Measurements from ENCODE around the gene PSMB11.

Gene PSMB11, protein sequence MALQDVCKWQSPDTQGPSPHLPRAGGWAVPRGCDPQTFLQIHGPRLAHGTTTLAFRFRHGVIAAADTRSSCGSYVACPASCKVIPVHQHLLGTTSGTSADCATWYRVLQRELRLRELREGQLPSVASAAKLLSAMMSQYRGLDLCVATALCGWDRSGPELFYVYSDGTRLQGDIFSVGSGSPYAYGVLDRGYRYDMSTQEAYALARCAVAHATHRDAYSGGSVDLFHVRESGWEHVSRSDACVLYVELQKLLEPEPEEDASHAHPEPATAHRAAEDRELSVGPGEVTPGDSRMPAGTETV

DNA sequence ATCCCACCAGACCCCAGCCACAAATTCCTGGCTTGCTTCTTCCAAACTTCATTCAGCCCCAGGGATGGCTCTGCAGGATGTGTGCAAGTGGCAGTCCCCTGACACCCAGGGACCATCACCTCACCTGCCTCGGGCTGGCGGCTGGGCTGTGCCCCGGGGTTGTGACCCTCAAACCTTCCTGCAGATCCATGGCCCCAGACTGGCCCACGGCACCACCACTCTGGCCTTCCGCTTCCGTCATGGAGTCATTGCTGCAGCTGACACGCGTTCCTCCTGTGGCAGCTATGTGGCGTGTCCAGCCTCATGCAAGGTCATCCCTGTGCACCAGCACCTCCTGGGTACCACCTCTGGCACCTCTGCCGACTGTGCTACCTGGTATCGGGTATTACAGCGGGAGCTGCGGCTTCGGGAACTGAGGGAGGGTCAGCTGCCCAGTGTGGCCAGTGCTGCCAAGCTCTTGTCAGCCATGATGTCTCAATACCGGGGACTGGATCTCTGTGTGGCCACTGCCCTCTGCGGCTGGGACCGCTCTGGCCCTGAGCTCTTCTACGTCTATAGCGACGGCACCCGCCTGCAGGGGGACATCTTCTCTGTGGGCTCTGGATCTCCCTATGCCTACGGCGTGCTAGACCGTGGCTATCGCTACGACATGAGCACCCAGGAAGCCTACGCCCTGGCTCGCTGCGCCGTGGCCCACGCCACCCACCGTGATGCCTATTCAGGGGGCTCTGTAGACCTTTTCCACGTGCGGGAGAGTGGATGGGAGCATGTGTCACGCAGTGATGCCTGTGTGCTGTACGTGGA, at the start of gene PSMB11:
Gene PSMB11 (plus strand): TSS at position 51 of the 804 bp plus-strand sequence. CDS start 14 bp downstream, at position 65.
- H3K4me3 ChIP-seq (ENCODE audit: low read length), result no peak within 1 kb of the TSS
- no peak for DNase-seq (ENCODE audit: low read depth)
- no peak for TF ChIP-seq CTCF (conservative IDR thresholded peaks at IDR 0.05; ENCODE audit: low read length)

DNA sequence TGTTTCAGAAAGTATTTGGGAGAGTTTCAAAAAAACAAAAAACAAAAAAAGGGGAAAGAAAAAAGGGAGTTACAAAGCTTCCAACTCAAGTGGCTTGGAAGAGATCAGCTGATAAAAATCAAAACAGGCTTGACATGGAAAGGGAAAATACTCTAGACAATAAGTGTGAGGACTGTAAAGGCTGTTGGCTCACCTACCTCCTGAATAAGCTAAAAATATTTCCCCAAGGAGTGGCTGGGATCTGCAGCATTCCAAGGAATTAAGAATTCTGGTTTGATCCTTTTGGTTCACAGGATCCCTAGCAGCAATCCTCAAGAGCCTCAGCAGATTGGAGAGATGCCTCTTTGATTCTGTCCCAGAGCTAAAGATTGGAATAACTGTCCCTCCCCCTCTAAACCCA, 48.5 kb upstream of the PSMB11 start:
- H3K4me3 ChIP-seq (ENCODE audit: low read length), result no peak overlapping the region
- no peak for DNase-seq (ENCODE audit: low read depth)
- TF ChIP-seq CTCF (conservative IDR thresholded peaks at IDR 0.05; ENCODE audit: low read length), result no peak

DNA sequence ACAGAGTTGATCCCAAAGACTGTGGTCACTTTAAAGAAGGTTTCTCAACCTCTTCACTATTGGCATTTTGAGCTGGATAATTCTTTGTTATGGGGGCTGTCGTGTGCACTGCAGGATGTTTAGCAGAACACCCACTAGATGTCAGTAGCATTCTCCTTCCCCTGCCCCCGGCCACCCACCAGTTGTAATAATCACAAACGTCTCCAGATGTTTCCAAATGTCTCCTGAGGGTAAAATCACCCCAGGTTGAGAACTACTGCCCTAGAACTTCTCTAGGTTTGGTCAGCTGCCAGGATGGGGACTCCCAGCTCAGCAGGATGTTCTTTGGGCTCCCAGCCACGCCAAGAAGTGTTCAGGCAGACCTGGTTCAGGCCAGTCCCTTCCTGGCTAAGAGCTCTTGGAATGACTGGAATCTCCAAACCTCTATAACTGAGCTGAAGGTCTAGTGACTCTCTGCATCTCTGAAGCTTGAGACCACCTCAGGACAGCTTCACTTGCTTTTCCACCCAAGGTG, 47.2 kb upstream of the PSMB11 start:
- peak; percentile 63 for TF ChIP-seq CTCF (conservative IDR thresholded peaks at IDR 0.05; ENCODE audit: low read length)
- DNase-seq (ENCODE audit: low read depth), result peak; percentile 58

GRCh38 chr14:22995889-22996625, 46.0 kb upstream of the PSMB11 start:
- H3K4me3 ChIP-seq (ENCODE audit: low read length), result no peak overlapping the region
- TF ChIP-seq CTCF (conservative IDR thresholded peaks at IDR 0.05; ENCODE audit: low read length), result no peak
- no peak for DNase-seq (ENCODE audit: low read depth)

More for the DNA sequence above, 47.2 kb upstream of the PSMB11 start:
- H3K4me3 ChIP-seq (ENCODE audit: low read length), result no peak overlapping the region

DNA sequence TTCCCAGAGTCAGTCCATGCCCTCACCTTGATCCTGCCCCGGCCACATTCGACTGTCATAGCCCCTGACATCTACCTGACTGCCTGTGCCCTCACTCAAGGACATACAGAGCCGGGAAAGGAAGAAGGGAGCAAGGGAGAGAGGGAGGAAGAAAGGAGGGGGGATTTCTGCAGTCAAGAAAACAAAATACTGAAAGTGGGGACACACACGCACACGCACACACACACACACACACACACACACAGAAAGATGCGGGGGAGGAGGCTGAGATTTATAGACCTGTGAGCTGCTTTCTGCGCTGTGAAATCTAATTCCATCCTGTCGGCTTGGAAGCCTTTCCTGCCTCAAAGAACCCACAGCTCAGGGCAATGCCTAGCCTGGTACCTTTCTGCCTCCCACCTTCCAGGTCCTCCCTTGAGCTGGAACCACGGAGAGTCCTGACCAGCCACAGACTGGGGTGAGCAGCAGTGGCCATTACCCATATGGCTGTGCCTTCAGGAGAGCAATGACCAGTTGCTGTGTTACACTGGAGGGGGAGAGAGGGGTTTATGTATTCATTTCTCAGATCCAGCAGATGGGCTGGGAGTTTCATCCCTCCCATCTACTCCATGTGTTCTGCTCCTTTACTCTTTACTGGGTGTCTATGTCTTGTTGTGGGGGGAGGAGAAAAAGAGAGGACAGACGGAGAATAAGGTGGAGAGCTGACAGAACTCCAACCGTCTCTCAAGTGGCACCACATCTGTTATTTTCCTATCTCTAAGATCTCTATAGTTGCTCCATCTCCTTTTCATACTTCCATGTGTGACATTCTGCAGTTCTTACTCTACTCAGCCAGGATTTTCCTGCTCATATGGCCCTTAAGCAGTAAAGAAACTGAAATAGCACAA, 45.0 kb upstream of the PSMB11 start:
- no peak overlapping the region for H3K4me3 ChIP-seq (ENCODE audit: low read length)
- DNase-seq (ENCODE audit: low read depth), result no peak
- TF ChIP-seq CTCF (conservative IDR thresholded peaks at IDR 0.05; ENCODE audit: low read length), result no peak

DNA sequence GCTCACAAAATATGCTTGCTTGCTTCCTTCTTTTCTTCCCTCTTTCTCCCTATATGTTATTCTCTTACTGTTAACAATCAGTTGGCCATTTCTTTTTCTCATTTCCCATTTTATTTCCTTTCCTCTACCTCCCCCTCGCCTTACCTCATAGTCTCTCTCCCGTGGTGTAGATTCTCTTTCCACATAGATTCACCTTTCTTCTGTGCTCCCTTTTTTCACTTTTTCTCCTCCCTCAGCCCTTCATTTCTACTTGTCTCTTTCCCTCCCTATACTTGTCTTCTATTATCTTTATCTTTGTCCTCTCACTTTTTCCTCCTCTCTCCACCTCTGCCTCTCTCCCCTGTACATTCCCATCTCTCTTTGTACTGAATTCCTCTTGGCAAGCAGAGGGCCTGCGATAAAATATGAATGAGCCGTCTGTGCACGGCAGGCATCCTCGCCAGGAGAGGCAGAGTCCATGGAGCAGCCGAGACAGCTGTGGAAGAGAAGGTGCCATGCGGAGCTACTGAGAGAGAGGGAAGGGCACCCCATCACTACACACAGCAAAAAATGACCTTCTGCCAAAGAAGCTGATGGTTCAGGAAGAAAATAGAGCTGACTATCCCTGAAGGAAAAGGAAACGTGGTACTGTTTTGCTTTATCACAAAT, 44.2 kb upstream of the PSMB11 start:
- no peak for DNase-seq (ENCODE audit: low read depth)
- H3K4me3 ChIP-seq (ENCODE audit: low read length), result no peak overlapping the region
- no peak for TF ChIP-seq CTCF (conservative IDR thresholded peaks at IDR 0.05; ENCODE audit: low read length)
